Testis (tissue), 3 donors: ENCODE measurements around the gene SCARB1. TPM values are rescaled to one million over a fixed set of nuclear protein-coding genes. Genes with fewer than 3 reads are reported as not detected.
A peak's percentile ranks its signal among the peaks of the same experiment; 100 is the strongest.

Experiments used
- DNase-seq: peaks from one replicate; pipeline ENCODE4 v3.0.0-alpha.2; 2019
- H3K27ac ChIP-seq, 2 donors: fragments of 200-600 bp; sonication (generic); one replicate each; pipeline ENCODE4 v1.5.1; 2019
- H3K27me3 ChIP-seq: fragments of 200-600 bp; sonication (generic); one replicate; pipeline ENCODE4 v1.5.1; 2019
- H3K36me3 ChIP-seq: fragments of 200-600 bp; sonication (generic); one replicate; pipeline ENCODE4 v1.5.1; 2017; ENCODE audit warnings: low read depth; ENCODE audit errors: missing control alignments
- H3K4me1 ChIP-seq: fragments of 200-600 bp; sonication (generic); one replicate; pipeline ENCODE4 v1.5.1; 2019
- H3K4me3 ChIP-seq, 2 donors: fragments of 200-600 bp; sonication (generic); one replicate each; pipeline ENCODE4 v1.5.1; 2017 to 2019
- H3K9me3 ChIP-seq: fragments of 200-600 bp; sonication (generic); one replicate; pipeline ENCODE4 v1.5.1; 2017
- POLR2A ChIP-seq: fragments of 450-650 bp; IDR thresholded peaks from one replicate; pipeline ENCODE4 v1.6.1; 2017; ENCODE audit warnings: antibody characterized with exemption, mild to moderate bottlenecking, moderate library complexity
- WGBS, 2 donors: methylation state at CpG; one replicate each; pipeline ENCODE4 v1.1.5; 2018; 5-methylcytosine and 5-hydroxymethylcytosine counted together
- intact Hi-C: fragments of 100-400 bp; cut with DNase I; formaldehyde crosslinking; loops from one replicate; pipeline ENCODE4 v1.15.1; 2023; ENCODE audit warnings: low total_unique reads
- polyA plus RNA-seq: library from polyadenylated mRNA; stranded (reverse); fragments of 350-450 nt; fragmentation: Illumina TruSeq; extraction: RNeasy Lipid Tissue Mini Kit (QIAGEN cat#74804); gene quantifications from one replicate; pipeline ENCODE4 v1.2.3, GENCODE V29; 2014; ENCODE audit warnings: low read depth, low replicate concordance; ENCODE audit not compliant: insufficient read depth
- total RNA-seq, 2 donors: library from RNA; depleted of rRNA; stranded (reverse); fragments of >200 nt; gene quantifications; one replicate each; pipeline ENCODE4 v1.2.3, GENCODE V29; 2016
- TF ChIP-seq, protein P1 (sequence below), 3 experiments: fragments of 450-650 bp in 2 of 3; fragments of 200-600 bp in 1 of 3; sonication (generic) in 1 of 3; IDR thresholded peaks; one replicate each; pipeline ENCODE4 v1.5.1; 2016 to 2019; ENCODE audit warnings: antibody characterized with exemption in 3 of 3, mild to moderate bottlenecking in 2 of 3, moderate library complexity in 1 of 3

Gene SCARB1
- total and polyA plus RNA-seq, 3 donors from 2014 or later: 46.9 to 116 (median 73.6) TPM

DNA sequence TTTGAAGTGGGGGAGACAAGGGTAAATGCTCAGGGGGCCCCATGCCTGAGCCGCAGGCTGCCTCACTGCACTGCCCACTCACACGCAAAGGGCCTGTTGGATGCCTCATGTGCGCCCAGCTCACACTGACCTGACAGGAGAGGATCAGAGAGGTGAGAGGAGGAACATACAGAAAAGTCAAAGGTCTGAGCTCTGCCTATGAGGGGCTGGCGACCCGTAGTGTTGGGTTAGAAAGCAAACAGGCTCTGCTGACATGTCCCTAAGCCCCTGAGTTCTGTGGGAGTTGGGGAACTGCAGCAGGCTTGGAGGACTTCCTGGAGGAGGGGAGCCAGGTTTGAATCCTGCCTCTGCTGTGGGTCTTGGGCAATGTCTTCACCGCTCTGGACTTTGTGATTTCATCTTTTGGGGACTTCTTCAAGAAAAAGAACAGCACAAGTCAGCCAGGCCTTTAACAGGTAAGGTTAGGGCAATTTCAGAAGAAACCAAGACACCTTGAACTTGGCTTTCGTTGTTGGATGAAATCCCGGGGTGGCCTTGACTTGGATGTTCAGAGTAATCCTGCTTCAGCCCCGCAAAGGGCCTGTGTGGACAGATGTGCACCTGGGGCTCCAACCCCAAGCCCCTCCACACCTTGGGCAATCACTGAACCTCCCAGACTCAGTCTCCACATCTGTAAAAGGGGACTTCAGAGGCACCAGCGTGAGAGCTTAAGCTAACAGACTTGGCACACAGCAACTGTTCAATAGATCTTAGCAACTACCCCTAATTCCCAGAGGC, 116.8 kb downstream of the SCARB1 start:
- whole genome bisulfite sequencing, 2 donors: 69 to 72% methylated on average over 9 to 10 of the region's 10 CpGs
- peaks cover 35% of the 10 kb centered on the region for H3K4me1 ChIP-seq
- no peaks in the 10 kb centered on the region for H3K36me3 ChIP-seq
- intact Hi-C loops: loop anchor here (5.0 kb wide), 1 partner anchor 180 kb away; the partner anchor contains the start of gene NCOR2
- H3K4me3 ChIP-seq: no peak overlapping the region
- no peaks in the 10 kb centered on the region for H3K27me3 ChIP-seq
- DNase-seq: no peak
- peak overlapping the region; percentile 42 to 74 for H3K27ac ChIP-seq
- H3K9me3 ChIP-seq: no peaks in the 10 kb centered on the region
- TF ChIP-seq, protein P1, sequence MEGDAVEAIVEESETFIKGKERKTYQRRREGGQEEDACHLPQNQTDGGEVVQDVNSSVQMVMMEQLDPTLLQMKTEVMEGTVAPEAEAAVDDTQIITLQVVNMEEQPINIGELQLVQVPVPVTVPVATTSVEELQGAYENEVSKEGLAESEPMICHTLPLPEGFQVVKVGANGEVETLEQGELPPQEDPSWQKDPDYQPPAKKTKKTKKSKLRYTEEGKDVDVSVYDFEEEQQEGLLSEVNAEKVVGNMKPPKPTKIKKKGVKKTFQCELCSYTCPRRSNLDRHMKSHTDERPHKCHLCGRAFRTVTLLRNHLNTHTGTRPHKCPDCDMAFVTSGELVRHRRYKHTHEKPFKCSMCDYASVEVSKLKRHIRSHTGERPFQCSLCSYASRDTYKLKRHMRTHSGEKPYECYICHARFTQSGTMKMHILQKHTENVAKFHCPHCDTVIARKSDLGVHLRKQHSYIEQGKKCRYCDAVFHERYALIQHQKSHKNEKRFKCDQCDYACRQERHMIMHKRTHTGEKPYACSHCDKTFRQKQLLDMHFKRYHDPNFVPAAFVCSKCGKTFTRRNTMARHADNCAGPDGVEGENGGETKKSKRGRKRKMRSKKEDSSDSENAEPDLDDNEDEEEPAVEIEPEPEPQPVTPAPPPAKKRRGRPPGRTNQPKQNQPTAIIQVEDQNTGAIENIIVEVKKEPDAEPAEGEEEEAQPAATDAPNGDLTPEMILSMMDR (IDR thresholded peaks at IDR 0.05): no peak
- no peak for TF ChIP-seq POLR2A

DNA sequence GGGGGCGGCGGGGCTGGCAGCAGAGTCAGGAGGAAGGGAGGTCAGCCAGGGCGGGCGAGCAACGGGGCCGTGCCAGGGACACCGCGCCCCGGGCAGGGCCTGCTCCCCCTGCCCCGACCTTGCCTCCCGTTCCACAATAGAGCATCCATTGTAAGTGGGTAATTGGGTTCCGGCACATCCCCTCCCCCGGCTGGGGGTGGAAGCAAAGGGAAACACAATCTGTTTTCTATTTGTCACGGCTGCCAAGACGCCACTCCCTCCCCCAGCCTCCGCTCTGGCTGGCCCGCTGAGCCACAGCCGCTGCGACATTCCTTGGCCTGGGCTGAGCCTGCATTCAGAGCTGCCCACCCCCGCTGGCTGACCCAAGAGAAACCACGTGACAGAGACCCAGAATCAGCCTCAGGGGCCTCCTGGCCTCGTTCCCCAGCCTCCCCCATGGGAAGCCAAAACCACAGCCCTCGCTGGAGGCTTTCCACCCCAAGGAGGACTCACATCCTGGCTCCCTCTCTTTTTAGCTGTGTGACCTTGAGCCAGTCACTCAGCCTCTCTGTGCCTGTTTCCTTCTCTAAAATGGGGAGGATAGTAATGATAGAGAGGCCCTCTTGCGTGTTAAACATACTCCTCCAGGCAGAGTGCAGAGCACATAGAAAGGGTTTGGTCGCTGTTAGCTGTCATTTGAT, 117.6 kb downstream of the SCARB1 start:
- peak; percentile 98 for DNase-seq
- WGBS, 2 donors: 2 to 3% methylated on average over 22 to 25 of the region's 25 CpGs
- no peaks in the 10 kb centered on the region for H3K9me3 ChIP-seq
- no peaks in the 10 kb centered on the region for H3K36me3 ChIP-seq
- intact Hi-C loops: loop anchor here (5.0 kb wide), 1 partner anchor 179 kb away; the partner anchor contains the start of gene NCOR2
- TF ChIP-seq, protein P1 (IDR thresholded peaks at IDR 0.05): no peak
- no peak for TF ChIP-seq POLR2A
- peak overlapping the region; percentile 42 to 74 for H3K27ac ChIP-seq
- H3K4me1 ChIP-seq: peaks cover 38% of the 10 kb centered on the region
- H3K4me3 ChIP-seq: peak overlapping the region in 1 of 2 donors; percentile 15
- no peaks in the 10 kb centered on the region for H3K27me3 ChIP-seq

DNA sequence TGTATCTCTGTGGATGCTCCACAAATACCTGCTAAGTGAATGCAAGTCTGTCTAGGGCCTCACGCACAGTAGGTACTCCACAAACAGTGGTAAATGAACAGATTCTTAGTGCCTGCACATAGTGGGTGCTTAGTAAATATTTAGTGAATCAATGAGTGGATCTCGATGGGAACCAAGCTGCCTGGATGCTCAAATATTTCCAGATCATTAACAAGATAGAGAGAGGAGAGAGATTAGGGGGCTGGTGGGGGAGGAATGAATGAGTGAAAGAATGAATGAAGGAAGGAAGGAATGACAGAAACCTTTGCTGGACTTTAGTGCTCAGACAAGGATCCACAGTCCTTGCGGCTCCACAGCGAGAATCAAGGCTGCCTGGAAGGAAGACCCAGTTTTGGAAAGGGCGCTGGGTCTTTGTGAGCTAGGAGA, 118.2 kb downstream of the SCARB1 start:
- Histone ChIP-seq H3K27ac (peak overlapping the region in 1 of 2 donors; percentile 74), H3K4me3 (peak overlapping the region in 1 of 2 donors; percentile 15), H3K27me3 (no peaks in the 10 kb centered on the region), H3K4me1 (peaks cover 38% of the 10 kb centered on the region), H3K36me3 (no peaks in the 10 kb centered on the region), H3K9me3 (no peaks in the 10 kb centered on the region)
- intact Hi-C loops: loop anchor here (5.0 kb wide), 1 partner anchor 178 kb away; the partner anchor contains the start of gene NCOR2
- DNase-seq: no peak
- WGBS, 2 donors: 14 to 20% methylated on average over 5 of the region's 5 CpGs
- TF ChIP-seq POLR2A: no peak
- TF ChIP-seq, protein P1 (IDR thresholded peaks at IDR 0.05): no peak

DNA sequence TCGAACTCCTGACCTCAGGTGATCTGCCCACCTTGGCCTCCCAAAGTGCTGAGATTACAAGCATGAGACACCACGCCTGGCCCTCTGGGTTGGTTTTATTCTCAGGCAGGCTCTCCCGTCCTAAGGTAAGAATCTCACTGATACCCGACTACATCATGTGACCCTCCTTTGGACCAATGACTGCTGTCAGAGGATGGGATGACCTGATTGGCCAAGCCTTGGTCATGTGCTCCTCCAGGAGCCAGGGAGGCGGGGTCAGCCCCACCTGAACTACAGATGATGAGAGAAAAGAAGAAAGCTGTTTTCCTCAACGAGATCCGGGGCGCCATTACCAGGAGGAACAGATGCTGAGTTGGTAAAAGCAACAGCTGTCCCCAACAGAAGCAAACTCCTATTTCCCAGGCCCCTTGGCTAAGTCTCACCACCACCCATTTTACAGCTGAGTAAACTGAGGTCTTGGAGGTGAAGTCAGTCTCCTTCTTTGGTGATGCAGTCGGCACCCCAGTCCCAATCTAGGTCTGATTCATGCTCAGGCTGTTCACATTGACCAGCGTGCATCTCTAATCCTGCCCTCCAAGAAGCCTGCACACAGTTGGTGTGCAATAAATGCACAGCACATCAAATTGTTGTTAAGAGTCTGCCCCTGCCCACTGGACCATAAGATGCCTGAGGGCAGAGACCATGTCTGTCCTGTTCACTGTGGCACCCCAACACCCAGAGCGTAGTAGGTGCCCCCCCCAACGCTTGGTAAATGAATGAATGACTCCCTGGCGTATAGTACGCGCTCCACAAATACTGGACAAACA, 118.8 kb downstream of the SCARB1 start:
- Histone ChIP-seq H3K27ac (no peak overlapping the region), H3K4me1 (peaks cover 38% of the 10 kb centered on the region), H3K9me3 (no peaks in the 10 kb centered on the region), H3K27me3 (no peaks in the 10 kb centered on the region), H3K36me3 (no peaks in the 10 kb centered on the region), H3K4me3 (peak overlapping the region in 1 of 2 donors; percentile 38)
- TF ChIP-seq, protein P1 (IDR thresholded peaks at IDR 0.05): no peak
- TF ChIP-seq POLR2A: no peak
- 72 to 73% methylated on average over 14 to 15 of the region's 15 CpGs for WGBS, 2 donors
- intact Hi-C loops: loop anchor here (5.0 kb wide), 1 partner anchor 178 kb away; the partner anchor contains the start of gene NCOR2
- DNase-seq: peak; percentile 76
